Measurements from ENCODE around the gene MAFG.

MAFG gene

DNA sequence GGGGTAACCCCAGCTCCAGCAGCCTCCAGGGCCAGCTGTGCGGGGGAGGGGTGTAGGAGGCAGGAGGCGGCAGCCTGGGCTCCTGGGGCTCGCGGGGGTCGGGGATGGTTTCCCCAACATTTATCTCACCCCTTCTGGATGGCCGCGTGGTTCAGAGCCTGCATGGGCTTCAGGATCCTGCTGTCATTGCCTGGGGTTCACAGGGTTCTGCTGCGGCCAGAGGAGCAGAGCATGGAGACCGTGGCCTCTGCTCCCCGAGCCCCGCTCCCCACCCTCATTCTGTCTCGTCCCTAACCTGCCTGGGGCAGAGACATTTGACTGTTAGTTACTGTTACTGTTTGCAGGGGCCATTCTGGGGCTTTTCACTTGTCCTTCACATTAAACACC, 14.6 kb upstream of the MAFG start:
- no peak for DNase-seq (ENCODE audit: extremely low read depth, low read depth)
- H3K4me3 ChIP-seq (replicated peaks; ENCODE audit: low read depth, low read length): no peak overlapping the region
- TF ChIP-seq, protein P1, sequence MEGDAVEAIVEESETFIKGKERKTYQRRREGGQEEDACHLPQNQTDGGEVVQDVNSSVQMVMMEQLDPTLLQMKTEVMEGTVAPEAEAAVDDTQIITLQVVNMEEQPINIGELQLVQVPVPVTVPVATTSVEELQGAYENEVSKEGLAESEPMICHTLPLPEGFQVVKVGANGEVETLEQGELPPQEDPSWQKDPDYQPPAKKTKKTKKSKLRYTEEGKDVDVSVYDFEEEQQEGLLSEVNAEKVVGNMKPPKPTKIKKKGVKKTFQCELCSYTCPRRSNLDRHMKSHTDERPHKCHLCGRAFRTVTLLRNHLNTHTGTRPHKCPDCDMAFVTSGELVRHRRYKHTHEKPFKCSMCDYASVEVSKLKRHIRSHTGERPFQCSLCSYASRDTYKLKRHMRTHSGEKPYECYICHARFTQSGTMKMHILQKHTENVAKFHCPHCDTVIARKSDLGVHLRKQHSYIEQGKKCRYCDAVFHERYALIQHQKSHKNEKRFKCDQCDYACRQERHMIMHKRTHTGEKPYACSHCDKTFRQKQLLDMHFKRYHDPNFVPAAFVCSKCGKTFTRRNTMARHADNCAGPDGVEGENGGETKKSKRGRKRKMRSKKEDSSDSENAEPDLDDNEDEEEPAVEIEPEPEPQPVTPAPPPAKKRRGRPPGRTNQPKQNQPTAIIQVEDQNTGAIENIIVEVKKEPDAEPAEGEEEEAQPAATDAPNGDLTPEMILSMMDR (IDR thresholded peaks at IDR 0.05; ENCODE audit: low read depth, low read length, missing control alignments): no peak

DNA sequence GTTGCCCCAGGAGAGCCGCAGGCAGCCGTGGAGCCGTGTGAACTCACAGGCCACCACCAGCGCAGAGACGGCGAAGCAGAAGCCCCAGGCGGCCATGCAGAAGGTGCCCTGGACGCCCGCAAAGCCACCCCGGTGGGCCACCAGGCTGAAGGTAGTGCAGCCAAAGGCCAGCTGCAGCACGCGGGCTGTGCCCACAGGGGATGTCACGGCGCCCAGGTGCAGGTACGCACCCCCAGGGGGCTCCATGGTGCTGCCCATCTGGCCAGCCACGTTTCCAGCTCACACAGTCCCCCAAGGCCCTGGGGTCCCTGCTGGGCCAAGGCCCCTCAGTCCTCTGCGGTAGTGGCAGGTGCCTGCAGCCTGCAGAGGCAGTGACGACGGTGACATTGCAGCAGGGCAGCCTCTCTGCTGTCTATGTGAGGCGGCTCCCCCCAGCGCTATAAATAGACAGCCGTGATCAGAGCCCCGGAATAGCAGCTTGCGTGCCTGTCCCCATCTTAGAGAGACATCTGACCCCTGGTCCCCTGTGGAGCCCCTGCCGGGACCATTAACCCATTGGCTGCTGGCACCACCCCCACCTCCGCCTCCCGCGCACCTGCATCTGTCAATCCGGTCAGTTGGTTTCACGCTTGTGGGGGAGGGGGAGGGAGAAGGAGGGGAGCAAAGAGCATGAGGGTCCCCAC, 14.1 kb upstream of the MAFG start:
- H3K4me3 ChIP-seq (replicated peaks; ENCODE audit: low read depth, low read length): no peak overlapping the region
- TF ChIP-seq, protein P1 (IDR thresholded peaks at IDR 0.05; ENCODE audit: low read depth, low read length, missing control alignments): no peak
- no peak for DNase-seq (ENCODE audit: extremely low read depth, low read depth)

DNA sequence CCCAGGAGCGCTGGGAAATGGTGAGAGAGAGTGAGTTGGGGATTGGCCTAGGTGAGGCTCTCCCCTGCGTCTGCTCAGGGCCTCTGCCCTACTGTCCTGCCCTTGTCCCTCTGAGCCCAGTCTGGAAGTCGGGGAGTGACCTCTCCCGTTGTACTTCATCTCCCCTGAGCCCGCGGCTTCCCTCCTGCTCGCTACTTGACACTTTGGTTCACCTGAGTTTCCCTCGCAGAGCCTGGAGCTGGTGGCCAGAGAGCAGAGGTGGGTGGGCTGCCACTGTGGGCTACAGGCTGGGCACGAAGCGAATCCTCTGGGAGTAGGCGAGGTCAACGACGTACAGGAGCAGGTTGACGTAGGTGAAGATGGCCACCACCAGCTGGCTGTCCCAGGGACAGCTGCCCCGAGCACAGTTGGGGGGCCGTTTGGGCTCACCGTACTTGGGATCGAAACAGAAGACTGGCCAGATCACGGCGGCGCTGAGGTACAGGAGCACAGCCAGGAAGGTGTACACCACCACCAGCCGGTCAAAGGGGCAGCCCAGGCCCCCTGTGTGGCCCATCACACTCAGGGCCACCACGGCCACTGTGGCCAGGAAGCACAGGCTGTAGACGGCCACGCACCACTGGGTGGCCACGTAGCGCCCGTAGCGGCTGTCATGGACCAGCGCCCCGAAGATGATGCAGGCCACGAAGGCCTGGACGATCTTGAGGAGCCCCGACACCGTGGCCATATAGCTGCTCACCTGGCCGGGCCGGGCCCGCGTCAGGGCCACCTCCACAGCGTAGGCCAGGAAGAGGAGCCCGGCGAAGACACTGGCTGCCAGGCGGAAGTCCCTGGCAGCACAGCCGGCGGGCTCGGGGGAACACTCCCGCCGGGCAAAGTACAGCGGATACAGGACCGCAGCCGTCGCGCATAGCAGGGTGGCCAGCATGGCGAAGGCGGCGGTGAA, 13.3 kb upstream of the MAFG start:
- no peak for DNase-seq (ENCODE audit: extremely low read depth, low read depth)
- TF ChIP-seq, protein P1 (IDR thresholded peaks at IDR 0.05; ENCODE audit: low read depth, low read length, missing control alignments): no peak
- H3K4me3 ChIP-seq (replicated peaks; ENCODE audit: low read depth, low read length): no peak overlapping the region

DNA sequence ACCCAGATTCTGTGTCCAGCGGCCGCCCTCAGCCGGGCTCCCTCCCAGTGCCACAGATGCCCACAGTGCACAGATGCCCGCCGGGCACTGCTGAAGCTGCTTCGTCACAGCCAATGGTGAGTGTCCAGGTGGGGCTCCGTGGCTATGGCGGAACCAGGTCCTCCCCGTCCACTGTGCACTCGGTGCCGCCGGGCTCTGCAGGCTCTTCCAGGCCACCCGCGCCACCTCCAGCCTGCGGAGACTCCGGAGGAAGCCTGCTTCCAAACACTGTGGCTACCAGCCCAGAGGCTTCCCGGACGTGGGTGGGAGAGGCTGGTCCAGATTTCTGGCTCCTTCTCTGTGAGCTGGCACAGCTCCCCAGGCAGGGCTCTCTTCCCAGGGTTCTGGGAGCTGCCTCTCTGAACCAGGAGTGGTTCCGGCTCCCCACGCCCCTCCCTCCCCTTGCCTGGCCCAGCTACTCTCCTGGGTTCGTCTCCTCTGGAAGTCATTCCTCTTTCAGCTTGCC, 12.4 kb upstream of the MAFG start:
- H3K4me3 ChIP-seq (replicated peaks; ENCODE audit: low read depth, low read length): no peak overlapping the region
- TF ChIP-seq, protein P1 (IDR thresholded peaks at IDR 0.05; ENCODE audit: low read depth, low read length, missing control alignments): no peak
- DNase-seq (ENCODE audit: extremely low read depth, low read depth): no peak

DNA sequence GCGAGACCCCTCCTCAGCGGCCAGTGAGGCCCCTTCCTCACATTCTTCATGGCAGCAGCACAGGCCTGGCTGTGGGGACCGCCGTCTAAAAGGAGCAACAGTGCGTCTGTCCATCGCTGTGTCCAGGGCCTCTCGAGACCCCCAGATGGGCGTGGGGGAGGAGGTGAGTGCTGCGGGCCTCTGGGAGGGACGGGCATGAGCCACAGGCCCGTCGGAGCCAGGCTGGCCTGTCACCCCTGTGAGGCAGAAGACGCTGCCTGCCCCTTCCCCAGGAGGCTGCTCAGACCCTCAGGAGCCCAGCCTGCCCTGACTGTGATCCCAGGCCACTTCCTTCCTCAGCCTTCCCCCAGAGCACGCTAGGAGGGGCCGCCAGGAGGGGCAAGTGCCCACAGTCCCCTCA, 11.7 kb upstream of the MAFG start:
- TF ChIP-seq, protein P1 (IDR thresholded peaks at IDR 0.05; ENCODE audit: low read depth, low read length, missing control alignments): no peak
- no peak for DNase-seq (ENCODE audit: extremely low read depth, low read depth)
- no peak overlapping the region for H3K4me3 ChIP-seq (replicated peaks; ENCODE audit: low read depth, low read length)

DNA sequence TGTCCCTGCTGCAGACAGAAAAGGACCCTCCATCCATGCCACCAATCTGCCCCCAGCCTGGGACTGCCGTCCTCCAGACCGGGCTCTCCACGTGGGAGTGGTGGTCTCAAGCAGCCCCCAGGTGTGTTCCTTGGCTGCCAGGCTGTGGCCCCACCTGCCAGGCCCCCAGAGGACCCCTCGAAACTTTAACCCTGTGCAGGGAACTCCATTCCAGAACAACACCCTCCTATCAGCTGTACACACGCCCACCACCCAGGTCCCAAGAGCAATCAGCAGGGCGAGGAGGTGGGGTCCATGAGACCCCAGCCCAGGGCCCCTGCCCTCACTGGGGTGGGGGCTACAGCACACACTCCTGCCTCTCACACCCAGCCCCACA, 8.2 kb upstream of the MAFG start:
- TF ChIP-seq, protein P1 (IDR thresholded peaks at IDR 0.05; ENCODE audit: low read depth, low read length, missing control alignments): no peak
- peak overlapping the region; percentile 93 for H3K4me3 ChIP-seq (replicated peaks; ENCODE audit: low read depth, low read length)
- no peak for DNase-seq (ENCODE audit: extremely low read depth, low read depth)
